ENCODE data around the gene BCHE. TPM values are rescaled to one million over a fixed set of nuclear protein-coding genes. Genes with fewer than 3 reads are reported as not detected.

BCHE gene
- polyA plus RNA-seq, 2 donors = 0.98 to 4.4 TPM

DNA sequence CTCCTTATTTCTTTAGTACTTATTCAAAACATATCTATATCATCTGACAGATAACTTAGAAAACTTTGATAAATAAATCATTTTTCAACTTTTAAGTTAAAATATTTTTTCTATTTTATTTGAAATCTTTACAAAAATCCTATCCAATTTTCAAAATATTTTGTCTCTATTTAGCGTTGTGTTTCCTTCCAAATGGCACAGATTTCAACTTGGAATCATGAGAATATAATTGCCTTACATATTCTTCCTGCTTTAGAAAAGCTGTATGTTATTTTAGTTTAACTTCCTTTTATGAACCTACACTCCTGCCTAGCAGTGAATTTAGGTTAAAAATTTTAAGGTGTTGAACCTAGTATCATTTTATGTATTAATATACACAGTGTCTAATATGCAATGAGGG lies 38.2 kb downstream of the BCHE start:
- 57 to 71% methylated on average over 1 of the region's 1 CpG for WGBS, 2 donors
- Histone ChIP-seq H3K27me3 (ENCODE audit: control insufficient read depth in 1 of 2, insufficient read depth in 2 of 2, low read length in 2 of 2) (no peaks in the 10 kb centered on the region), H3K9me3 (ENCODE audit: control insufficient read depth in 2 of 2, insufficient read depth in 1 of 2, low read depth in 1 of 2, low read length in 1 of 2) (no peaks in the 10 kb centered on the region), H3K4me3 (ENCODE audit: low read depth in 1 of 2, low read length in 2 of 2) (no peak overlapping the region), H3K27ac (ENCODE audit: low read depth in 2 of 2, low read length in 1 of 2) (no peak overlapping the region), H3K4me1 (ENCODE audit: control insufficient read depth in 2 of 2, insufficient read depth in 2 of 2, low read length in 1 of 2) (no peaks in the 10 kb centered on the region), H3K36me3 (ENCODE audit: control insufficient read depth in 2 of 2, insufficient read depth in 2 of 2, low read length in 1 of 2) (no peaks in the 10 kb centered on the region)

DNA sequence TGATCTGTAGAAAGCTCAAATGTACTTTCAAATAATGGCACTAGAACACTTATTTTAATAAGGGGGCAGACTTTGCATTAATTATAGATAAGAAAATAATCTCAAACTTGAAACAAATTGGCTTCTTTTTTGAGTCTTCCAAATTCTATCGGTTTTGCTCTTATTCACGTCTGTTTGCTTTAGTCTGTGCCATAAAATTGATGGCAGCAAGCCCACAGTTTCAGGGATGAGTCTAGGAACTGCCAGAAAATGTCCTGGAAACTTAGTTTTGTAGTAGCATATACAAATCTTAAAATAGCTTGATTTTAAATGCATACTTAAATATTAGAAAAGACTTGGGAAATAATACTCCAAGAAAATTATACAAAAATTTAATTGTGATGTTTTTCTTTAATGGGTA lies 39.7 kb downstream of the BCHE start:
- WGBS, 2 donors = 24 to 33% methylated on average over 2 of the region's 2 CpGs
- Histone ChIP-seq H3K9me3 (ENCODE audit: control insufficient read depth in 2 of 2, insufficient read depth in 1 of 2, low read depth in 1 of 2, low read length in 1 of 2) (no peaks in the 10 kb centered on the region), H3K27me3 (ENCODE audit: control insufficient read depth in 1 of 2, insufficient read depth in 2 of 2, low read length in 2 of 2) (no peaks in the 10 kb centered on the region), H3K4me1 (ENCODE audit: control insufficient read depth in 2 of 2, insufficient read depth in 2 of 2, low read length in 1 of 2) (no peaks in the 10 kb centered on the region), H3K36me3 (ENCODE audit: control insufficient read depth in 2 of 2, insufficient read depth in 2 of 2, low read length in 1 of 2) (no peaks in the 10 kb centered on the region), H3K4me3 (ENCODE audit: low read depth in 1 of 2, low read length in 2 of 2) (no peak overlapping the region), H3K27ac (ENCODE audit: low read depth in 2 of 2, low read length in 1 of 2) (no peak overlapping the region)

DNA sequence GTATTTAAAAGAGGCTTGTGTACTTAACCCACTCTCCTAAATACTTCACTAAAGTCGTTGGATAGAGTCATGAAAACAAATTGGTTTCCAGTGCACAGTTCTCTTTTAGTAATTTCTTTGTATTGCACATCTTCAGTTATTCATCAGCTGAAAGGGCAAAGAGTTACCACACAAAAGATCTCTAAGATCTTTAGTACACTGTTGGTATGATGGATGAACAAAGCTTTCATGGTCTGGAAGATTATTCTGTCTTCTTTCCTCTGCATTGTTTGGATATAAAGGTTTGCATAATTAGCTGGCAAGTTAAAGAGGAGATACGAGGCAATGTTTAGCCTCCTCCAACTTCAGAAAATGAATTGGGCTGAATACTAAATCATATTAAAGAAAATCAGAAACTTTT lies 40.5 kb downstream of the BCHE start:
- 28 to 37% methylated on average over 2 of the region's 2 CpGs for WGBS, 2 donors
- Histone ChIP-seq H3K27me3 (ENCODE audit: control insufficient read depth in 1 of 2, insufficient read depth in 2 of 2, low read length in 2 of 2) (no peaks in the 10 kb centered on the region), H3K27ac (ENCODE audit: low read depth in 2 of 2, low read length in 1 of 2) (no peak overlapping the region), H3K9me3 (ENCODE audit: control insufficient read depth in 2 of 2, insufficient read depth in 1 of 2, low read depth in 1 of 2, low read length in 1 of 2) (no peaks in the 10 kb centered on the region), H3K36me3 (ENCODE audit: control insufficient read depth in 2 of 2, insufficient read depth in 2 of 2, low read length in 1 of 2) (no peaks in the 10 kb centered on the region), H3K4me1 (ENCODE audit: control insufficient read depth in 2 of 2, insufficient read depth in 2 of 2, low read length in 1 of 2) (no peaks in the 10 kb centered on the region), H3K4me3 (ENCODE audit: low read depth in 1 of 2, low read length in 2 of 2) (no peak overlapping the region)

GRCh38 chr3:165788531-165788930 lies 48.7 kb downstream of the BCHE start:
- Histone ChIP-seq H3K27ac (ENCODE audit: low read depth in 2 of 2, low read length in 1 of 2) (no peak overlapping the region), H3K4me3 (ENCODE audit: low read depth in 1 of 2, low read length in 2 of 2) (no peak overlapping the region), H3K9me3 (ENCODE audit: control insufficient read depth in 2 of 2, insufficient read depth in 1 of 2, low read depth in 1 of 2, low read length in 1 of 2) (no peaks in the 10 kb centered on the region), H3K4me1 (ENCODE audit: control insufficient read depth in 2 of 2, insufficient read depth in 2 of 2, low read length in 1 of 2) (no peaks in the 10 kb centered on the region), H3K36me3 (ENCODE audit: control insufficient read depth in 2 of 2, insufficient read depth in 2 of 2, low read length in 1 of 2) (no peaks in the 10 kb centered on the region), H3K27me3 (ENCODE audit: control insufficient read depth in 1 of 2, insufficient read depth in 2 of 2, low read length in 2 of 2) (no peaks in the 10 kb centered on the region)
- WGBS, 2 donors = 75 to 78% methylated on average over 4 of the region's 4 CpGs

DNA sequence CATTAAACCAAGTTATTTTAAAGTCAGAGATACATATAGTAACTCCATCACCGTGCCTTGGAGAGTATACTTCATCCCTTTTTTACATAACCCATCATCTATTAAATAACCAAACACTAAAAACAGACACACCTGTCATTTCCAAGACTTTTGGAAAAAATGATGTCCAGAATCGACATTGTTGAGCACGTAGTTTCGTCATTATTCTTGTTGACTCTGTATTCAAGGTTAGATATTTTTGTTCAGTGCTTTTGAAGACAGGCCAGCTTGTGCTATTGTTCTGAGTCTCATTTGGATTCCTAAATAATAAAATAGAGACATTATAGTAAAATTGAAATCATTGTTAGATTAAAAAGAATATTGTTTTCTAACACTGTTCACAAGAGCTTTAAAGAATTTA lies 51.2 kb downstream of the BCHE start:
- Histone ChIP-seq H3K36me3 (ENCODE audit: control insufficient read depth in 2 of 2, insufficient read depth in 2 of 2, low read length in 1 of 2) (no peaks in the 10 kb centered on the region), H3K4me3 (ENCODE audit: low read depth in 1 of 2, low read length in 2 of 2) (no peak overlapping the region), H3K27ac (ENCODE audit: low read depth in 2 of 2, low read length in 1 of 2) (no peak overlapping the region), H3K4me1 (ENCODE audit: control insufficient read depth in 2 of 2, insufficient read depth in 2 of 2, low read length in 1 of 2) (no peaks in the 10 kb centered on the region), H3K27me3 (ENCODE audit: control insufficient read depth in 1 of 2, insufficient read depth in 2 of 2, low read length in 2 of 2) (no peaks in the 10 kb centered on the region), H3K9me3 (ENCODE audit: control insufficient read depth in 2 of 2, insufficient read depth in 1 of 2, low read depth in 1 of 2, low read length in 1 of 2) (no peaks in the 10 kb centered on the region)
- WGBS, 2 donors = 75 to 79% methylated on average over 4 of the region's 4 CpGs

GRCh38 chr3:165784337-165784736 lies 52.9 kb downstream of the BCHE start:
- H3K4me3 ChIP-seq (ENCODE audit: low read depth in 1 of 2, low read length in 2 of 2) = no peak overlapping the region
- 80 to 87% methylated on average over 3 of the region's 3 CpGs for WGBS, 2 donors
- no peaks in the 10 kb centered on the region for H3K4me1 ChIP-seq (ENCODE audit: control insufficient read depth in 2 of 2, insufficient read depth in 2 of 2, low read length in 1 of 2)
- no peaks in the 10 kb centered on the region for H3K9me3 ChIP-seq (ENCODE audit: control insufficient read depth in 2 of 2, insufficient read depth in 1 of 2, low read depth in 1 of 2, low read length in 1 of 2)
- H3K27me3 ChIP-seq (ENCODE audit: control insufficient read depth in 1 of 2, insufficient read depth in 2 of 2, low read length in 2 of 2) = no peaks in the 10 kb centered on the region
- H3K36me3 ChIP-seq (ENCODE audit: control insufficient read depth in 2 of 2, insufficient read depth in 2 of 2, low read length in 1 of 2) = no peaks in the 10 kb centered on the region
- H3K27ac ChIP-seq (ENCODE audit: low read depth in 2 of 2, low read length in 1 of 2) = no peak overlapping the region

DNA sequence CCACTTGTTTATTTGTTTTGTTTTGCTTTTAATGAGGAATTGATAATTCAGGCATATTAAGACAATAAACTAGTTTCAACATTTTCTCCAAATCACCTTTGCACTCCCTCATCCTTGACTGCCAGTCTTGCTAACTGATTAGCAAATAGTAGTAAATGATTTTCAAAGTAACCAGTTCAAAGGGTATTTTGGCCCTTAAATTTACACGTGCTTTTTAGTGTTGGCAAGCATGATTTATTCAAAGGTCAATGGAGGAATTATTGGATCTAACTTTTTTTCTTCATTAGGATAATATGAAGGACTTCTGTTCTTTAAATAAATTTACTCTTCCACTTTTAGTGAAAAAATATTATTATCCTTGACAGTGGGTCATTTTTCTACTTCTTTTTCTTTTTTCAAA lies 53.8 kb downstream of the BCHE start:
- no peaks in the 10 kb centered on the region for H3K9me3 ChIP-seq (ENCODE audit: control insufficient read depth in 2 of 2, insufficient read depth in 1 of 2, low read depth in 1 of 2, low read length in 1 of 2)
- no peaks in the 10 kb centered on the region for H3K36me3 ChIP-seq (ENCODE audit: control insufficient read depth in 2 of 2, insufficient read depth in 2 of 2, low read length in 1 of 2)
- WGBS, 2 donors = 23 to 27% methylated on average over 1 of the region's 1 CpG
- no peaks in the 10 kb centered on the region for H3K4me1 ChIP-seq (ENCODE audit: control insufficient read depth in 2 of 2, insufficient read depth in 2 of 2, low read length in 1 of 2)
- H3K27me3 ChIP-seq (ENCODE audit: control insufficient read depth in 1 of 2, insufficient read depth in 2 of 2, low read length in 2 of 2) = no peaks in the 10 kb centered on the region
- no peak overlapping the region for H3K4me3 ChIP-seq (ENCODE audit: low read depth in 1 of 2, low read length in 2 of 2)
- H3K27ac ChIP-seq (ENCODE audit: low read depth in 2 of 2, low read length in 1 of 2) = no peak overlapping the region

DNA sequence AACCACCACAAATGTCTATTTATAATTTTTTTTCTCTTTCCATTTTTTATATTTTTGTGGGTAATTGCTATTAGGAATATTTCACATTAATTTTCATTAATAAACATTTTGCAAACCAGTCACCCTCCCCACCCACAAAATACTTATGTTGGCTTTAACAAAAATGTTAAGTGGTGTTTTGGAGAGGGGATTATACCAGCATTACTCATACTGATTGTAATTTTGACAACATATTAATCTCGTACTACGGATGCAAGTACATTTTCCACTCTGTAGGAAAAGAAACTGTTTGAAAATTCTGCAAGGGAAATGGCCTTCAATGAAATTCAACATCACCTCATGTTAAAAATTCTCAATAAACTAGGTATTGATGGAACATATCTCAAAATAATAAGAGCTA lies 58.3 kb downstream of the BCHE start:
- 40 to 49% methylated on average over 2 of the region's 2 CpGs for whole genome bisulfite sequencing, 2 donors
- Histone ChIP-seq H3K9me3 (ENCODE audit: control insufficient read depth in 2 of 2, insufficient read depth in 1 of 2, low read depth in 1 of 2, low read length in 1 of 2) (no peaks in the 10 kb centered on the region), H3K27me3 (ENCODE audit: control insufficient read depth in 1 of 2, insufficient read depth in 2 of 2, low read length in 2 of 2) (no peaks in the 10 kb centered on the region), H3K36me3 (ENCODE audit: control insufficient read depth in 2 of 2, insufficient read depth in 2 of 2, low read length in 1 of 2) (no peaks in the 10 kb centered on the region), H3K27ac (ENCODE audit: low read depth in 2 of 2, low read length in 1 of 2) (no peak overlapping the region), H3K4me3 (ENCODE audit: low read depth in 1 of 2, low read length in 2 of 2) (no peak overlapping the region), H3K4me1 (ENCODE audit: control insufficient read depth in 2 of 2, insufficient read depth in 2 of 2, low read length in 1 of 2) (no peaks in the 10 kb centered on the region)

- no peaks in the 10 kb centered on the region for H3K27me3 ChIP-seq (ENCODE audit: control insufficient read depth in 1 of 2, insufficient read depth in 2 of 2, low read length in 2 of 2)
- no peak overlapping the region for H3K27ac ChIP-seq (ENCODE audit: low read depth in 2 of 2, low read length in 1 of 2)
- no peaks in the 10 kb centered on the region for H3K9me3 ChIP-seq (ENCODE audit: control insufficient read depth in 2 of 2, insufficient read depth in 1 of 2, low read depth in 1 of 2, low read length in 1 of 2)
- H3K36me3 ChIP-seq (ENCODE audit: control insufficient read depth in 2 of 2, insufficient read depth in 2 of 2, low read length in 1 of 2) = no peaks in the 10 kb centered on the region
- no peaks in the 10 kb centered on the region for H3K4me1 ChIP-seq (ENCODE audit: control insufficient read depth in 2 of 2, insufficient read depth in 2 of 2, low read length in 1 of 2)
- no peak overlapping the region for H3K4me3 ChIP-seq (ENCODE audit: low read depth in 1 of 2, low read length in 2 of 2)
Observed at GRCh38 chr3:165778456-165778855, 58.8 kb downstream of the BCHE start.

GRCh38 chr3:165775824-165776223 lies 61.4 kb downstream of the BCHE start:
- Histone ChIP-seq H3K4me1 (ENCODE audit: control insufficient read depth in 2 of 2, insufficient read depth in 2 of 2, low read length in 1 of 2) (no peaks in the 10 kb centered on the region), H3K36me3 (ENCODE audit: control insufficient read depth in 2 of 2, insufficient read depth in 2 of 2, low read length in 1 of 2) (no peaks in the 10 kb centered on the region), H3K4me3 (ENCODE audit: low read depth in 1 of 2, low read length in 2 of 2) (no peak overlapping the region), H3K27me3 (ENCODE audit: control insufficient read depth in 1 of 2, insufficient read depth in 2 of 2, low read length in 2 of 2) (no peaks in the 10 kb centered on the region), H3K27ac (ENCODE audit: low read depth in 2 of 2, low read length in 1 of 2) (no peak overlapping the region), H3K9me3 (ENCODE audit: control insufficient read depth in 2 of 2, insufficient read depth in 1 of 2, low read depth in 1 of 2, low read length in 1 of 2) (no peaks in the 10 kb centered on the region)
- 64 to 70% methylated on average over 3 of the region's 3 CpGs for WGBS, 2 donors

Measured in esophagus (tissue), 2 donors.